Mononuclear cell (primary cell): ENCODE data around the gene IRGC. TPM values are rescaled to one million over a fixed set of nuclear protein-coding genes. Genes with fewer than 3 reads are reported as not detected.

Experiments
- H3K27me3 ChIP-seq: 2 replicates; pipeline ENCODE4 v1.6.0; 2011; ENCODE audit warnings: low read length, control low read depth; ENCODE audit not compliant: insufficient read depth
- H3K4me1 ChIP-seq: 2 replicates; pipeline ENCODE4 v1.5.1; 2011; ENCODE audit warnings: mild to moderate bottlenecking, low read length, control low read depth; ENCODE audit not compliant: insufficient read depth
- H3K4me3 ChIP-seq: 2 replicates; pipeline ENCODE4 v1.5.1; 2011; ENCODE audit warnings: mild to moderate bottlenecking, low read length, moderate library complexity
- H3K9me3 ChIP-seq: 2 replicates; pipeline ENCODE4 v1.5.1; 2011; ENCODE audit warnings: low read depth, mild to moderate bottlenecking, control low read depth, low read length
- total RNA-seq: library from RNA; depleted of rRNA; stranded (reverse); fragments of >200 nt; gene quantifications from one replicate; pipeline ENCODE4 v1.2.3, GENCODE V29; 2012

IRGC gene
- total RNA-seq, 1 donor = not detected

- peaks cover 34% of the 10 kb centered on the region for H3K4me1 ChIP-seq
- H3K4me3 ChIP-seq = no peak overlapping the region
These were observed 15.4 kb upstream of the IRGC start for GRCh38 chr19:43700395-43701000.

GRCh38 chr19:43704002-43704705 lies 11.7 kb upstream of the IRGC start:
- Histone ChIP-seq H3K4me3 (no peak overlapping the region), H3K4me1 (peaks cover 23% of the 10 kb centered on the region), H3K27me3 (no peaks in the 10 kb centered on the region), H3K9me3 (no peaks in the 10 kb centered on the region)

More at GRCh38 chr19:43700395-43701000, 15.4 kb upstream of the IRGC start:
- no peaks in the 10 kb centered on the region for H3K9me3 ChIP-seq
- H3K27me3 ChIP-seq = no peaks in the 10 kb centered on the region

GRCh38 chr19:43705729-43706128 lies 10.1 kb upstream of the IRGC start:
- no peaks in the 10 kb centered on the region for H3K9me3 ChIP-seq
- H3K27me3 ChIP-seq = no peaks in the 10 kb centered on the region
- peaks cover 8% of the 10 kb centered on the region for H3K4me1 ChIP-seq
- no peak overlapping the region for H3K4me3 ChIP-seq

- Histone ChIP-seq H3K9me3 (no peaks in the 10 kb centered on the region), H3K4me3 (no peak overlapping the region), H3K4me1 (no peaks in the 10 kb centered on the region), H3K27me3 (no peaks in the 10 kb centered on the region)
These were observed 8.6 kb upstream of the IRGC start for GRCh38 chr19:43707158-43707712.

GRCh38 chr19:43708716-43709115 lies 7.2 kb upstream of the IRGC start:
- H3K4me3 ChIP-seq = no peak overlapping the region
- no peaks in the 10 kb centered on the region for H3K27me3 ChIP-seq
- H3K9me3 ChIP-seq = no peaks in the 10 kb centered on the region
- no peaks in the 10 kb centered on the region for H3K4me1 ChIP-seq

- H3K4me3 ChIP-seq = no peak overlapping the region
- no peaks in the 10 kb centered on the region for H3K4me1 ChIP-seq
- H3K9me3 ChIP-seq = no peaks in the 10 kb centered on the region
- H3K27me3 ChIP-seq = no peaks in the 10 kb centered on the region
These were observed 4.0 kb upstream of the IRGC start for GRCh38 chr19:43711751-43712355.

- Histone ChIP-seq H3K27me3 (no peaks in the 10 kb centered on the region), H3K4me3 (no peak overlapping the region), H3K4me1 (no peaks in the 10 kb centered on the region)
These were observed 2.7 kb upstream of the IRGC start for GRCh38 chr19:43713208-43713607.

GRCh38 chr19:43718627-43719377 lies 2.9 kb downstream of the IRGC start:
- H3K27me3 ChIP-seq = no peaks in the 10 kb centered on the region
- no peaks in the 10 kb centered on the region for H3K9me3 ChIP-seq
- peaks cover 2% of the 10 kb centered on the region for H3K4me1 ChIP-seq
- no peak overlapping the region for H3K4me3 ChIP-seq

More at GRCh38 chr19:43713208-43713607, 2.7 kb upstream of the IRGC start:
- no peaks in the 10 kb centered on the region for H3K9me3 ChIP-seq

GRCh38 chr19:43719378-43719868 lies 3.5 kb downstream of the IRGC start:
- Histone ChIP-seq H3K4me1 (peaks cover 8% of the 10 kb centered on the region), H3K27me3 (no peaks in the 10 kb centered on the region), H3K4me3 (no peak overlapping the region), H3K9me3 (no peaks in the 10 kb centered on the region)

- Histone ChIP-seq H3K4me3 (no peak overlapping the region), H3K27me3 (no peaks in the 10 kb centered on the region), H3K4me1 (peaks cover 12% of the 10 kb centered on the region), H3K9me3 (no peaks in the 10 kb centered on the region)
These were observed 4.0 kb downstream of the IRGC start for GRCh38 chr19:43719918-43720317.

GRCh38 chr19:43720936-43721335 lies 5.1 kb downstream of the IRGC start:
- no peaks in the 10 kb centered on the region for H3K27me3 ChIP-seq
- H3K4me3 ChIP-seq = no peak overlapping the region
- H3K4me1 ChIP-seq = peaks cover 21% of the 10 kb centered on the region
- no peaks in the 10 kb centered on the region for H3K9me3 ChIP-seq

- no peak overlapping the region for H3K4me3 ChIP-seq
- no peaks in the 10 kb centered on the region for H3K9me3 ChIP-seq
- H3K4me1 ChIP-seq = peaks cover 27% of the 10 kb centered on the region
- H3K27me3 ChIP-seq = no peaks in the 10 kb centered on the region
These were observed 5.7 kb downstream of the IRGC start for GRCh38 chr19:43721469-43722048.

- no peaks in the 10 kb centered on the region for H3K27me3 ChIP-seq
- H3K4me3 ChIP-seq = no peak overlapping the region
- peaks cover 38% of the 10 kb centered on the region for H3K4me1 ChIP-seq
- H3K9me3 ChIP-seq = no peaks in the 10 kb centered on the region
These were observed 7.7 kb downstream of the IRGC start for GRCh38 chr19:43723588-43723987.

GRCh38 chr19:43724896-43725295 lies 9.0 kb downstream of the IRGC start:
- Histone ChIP-seq H3K4me1 (peaks cover 38% of the 10 kb centered on the region), H3K27me3 (no peaks in the 10 kb centered on the region), H3K9me3 (no peaks in the 10 kb centered on the region), H3K4me3 (no peak overlapping the region)
